A673 (cell line): Measurements from ENCODE around the gene TTC27. TPM values are rescaled to one million over a fixed set of nuclear protein-coding genes. Genes with fewer than 3 reads are reported as not detected.
"Not testable (repeated sequence)": the region's sequence is repeated elsewhere in the genome, so short reads cannot be mapped to it uniquely, and the experiment has no call there.

Experiments used
- BruUV-seq: library from RNA; stranded (reverse); fragments of 400-500 nt; replicated peaks from 2 replicates; lab custom pipeline; 2021; lab: Mats Ljungman, UMichigan
- CTCF ChIA-PET: fragments of 300-600 bp; sonication (Branson Sonifier 250); formaldehyde crosslinking; loops from one replicate; lab custom pipeline; 2022; ENCODE audit warnings: antibody characterized with exemption; lab: Charles Lee
- POLR2A ChIA-PET: fragments of 300-600 bp; sonication (Branson Sonifier 250); formaldehyde crosslinking; loops from one replicate; lab custom pipeline; 2022; ENCODE audit warnings: antibody characterized with exemption; ENCODE audit not compliant: low non-redundant PET; lab: Charles Lee
- DNase-seq: peaks from one replicate; pipeline ENCODE4 v3.0.0-alpha.2; 2015; ENCODE audit warnings: low spot score
- H3K27ac ChIP-seq: fragments of 200-600 bp; sonication (generic); 2 replicates; pipeline ENCODE4 v1.5.1; 2016; ENCODE audit warnings: mixed run types, low read depth, mild to moderate bottlenecking, mixed read lengths, antibody characterized with exemption, low read length; ENCODE audit not compliant: poor library complexity, severe bottlenecking
- H3K27me3 ChIP-seq: fragments of 200-600 bp; sonication (generic); replicated peaks from 2 replicates; pipeline ENCODE4 v1.6.1; 2017; ENCODE audit warnings: mixed run types, low read depth, mild to moderate bottlenecking, mixed read lengths, antibody characterized with exemption, low read length; ENCODE audit not compliant: insufficient read depth, poor library complexity
- H3K36me3 ChIP-seq: fragments of 200-600 bp; sonication (generic); 2 replicates; pipeline ENCODE4 v1.6.1; 2016; ENCODE audit warnings: mixed run types, mild to moderate bottlenecking, mixed read lengths, antibody characterized with exemption, low read length; ENCODE audit not compliant: insufficient read depth, poor library complexity, severe bottlenecking
- H3K4me1 ChIP-seq: fragments of 200-600 bp; sonication (generic); 2 replicates; pipeline ENCODE4 v1.6.1; 2017; ENCODE audit warnings: mixed run types, mild to moderate bottlenecking, mixed read lengths, antibody characterized with exemption, low read length; ENCODE audit not compliant: insufficient read depth, poor library complexity, severe bottlenecking
- H3K4me3 ChIP-seq: fragments of 200-600 bp; sonication (generic); 2 replicates; pipeline ENCODE4 v1.5.1; 2016; ENCODE audit warnings: low read depth, mixed run types, mild to moderate bottlenecking, mixed read lengths, low read length; ENCODE audit not compliant: poor library complexity, severe bottlenecking
- H3K9me3 ChIP-seq: fragments of 200-600 bp; sonication (generic); 2 replicates; pipeline ENCODE4 v1.6.1; 2016; ENCODE audit warnings: mixed run types, low read depth, mild to moderate bottlenecking, mixed read lengths, antibody characterized with exemption, low read length; ENCODE audit not compliant: poor library complexity, severe bottlenecking
- CTCF ChIP-seq: fragments of 300-800, 200-600 bp; sonication (generic); conservative IDR thresholded peaks from 2 replicates; pipeline ENCODE4 v1.5.1; 2017; ENCODE audit warnings: low read depth, mild to moderate bottlenecking, antibody characterized with exemption, low read length, moderate library complexity, mixed read lengths
- EZH2 ChIP-seq: fragments of 200-600 bp; sonication (generic); IDR thresholded peaks from 2 replicates; pipeline ENCODE4 v1.6.1; 2017; ENCODE audit warnings: borderline replicate concordance, low read depth, mild to moderate bottlenecking, mixed read lengths, antibody characterized with exemption, low read length; ENCODE audit not compliant: poor library complexity, severe bottlenecking
- intact Hi-C: fragments of 100-400 bp; cut with micrococcal nuclease; formaldehyde crosslinking; loops from one replicate; pipeline ENCODE4 v1.10.0; 2022; ENCODE audit not compliant: unreplicated experiment
- total RNA-seq: library from RNA; stranded (reverse); gene quantifications from 2 replicates; pipeline ENCODE4 v1.2.3, GENCODE V29; 2021

TTC27 gene
- total RNA-seq, 1 experiment from 2014 or later: 29.8 TPM

GRCh38 chr2:32632089-32632488, 4.2 kb downstream of the TTC27 start:
- intact Hi-C loops: no loop called here
- DNase-seq: peak; percentile 58
- CTCF ChIA-PET: interaction anchor here (0.7 kb wide), 1 partner anchor 740 kb away, joined by 3 read pairs; no protein-coding TSS in a partner anchor
- H3K36me3 ChIP-seq: no peaks in the 10 kb centered on the region
- H3K27ac ChIP-seq: no peak overlapping the region
- TF ChIP-seq CTCF (no peak), EZH2 (no peak)
- no peaks in the 10 kb centered on the region for H3K9me3 ChIP-seq
- H3K27me3 ChIP-seq: no peaks in the 10 kb centered on the region
- no peak overlapping the region for H3K4me3 ChIP-seq
- BruUV-seq: no TSS peak
- no peaks in the 10 kb centered on the region for H3K4me1 ChIP-seq
- POLR2A ChIA-PET: no interaction called here

GRCh38 chr2:32633040-32633439, 5.2 kb downstream of the TTC27 start:
- Histone ChIP-seq H3K27me3 (no peaks in the 10 kb centered on the region), H3K9me3 (no peaks in the 10 kb centered on the region), H3K27ac (no peak overlapping the region), H3K4me1 (no peaks in the 10 kb centered on the region), H3K4me3 (no peak overlapping the region), H3K36me3 (no peaks in the 10 kb centered on the region)
- intact Hi-C loops: no loop called here
- ChIA-PET POLR2A (no interaction called here), CTCF (no interaction called here)
- DNase-seq: no peak
- BruUV-seq: no TSS peak
- no peak for TF ChIP-seq CTCF
- no peak for TF ChIP-seq EZH2

DNA sequence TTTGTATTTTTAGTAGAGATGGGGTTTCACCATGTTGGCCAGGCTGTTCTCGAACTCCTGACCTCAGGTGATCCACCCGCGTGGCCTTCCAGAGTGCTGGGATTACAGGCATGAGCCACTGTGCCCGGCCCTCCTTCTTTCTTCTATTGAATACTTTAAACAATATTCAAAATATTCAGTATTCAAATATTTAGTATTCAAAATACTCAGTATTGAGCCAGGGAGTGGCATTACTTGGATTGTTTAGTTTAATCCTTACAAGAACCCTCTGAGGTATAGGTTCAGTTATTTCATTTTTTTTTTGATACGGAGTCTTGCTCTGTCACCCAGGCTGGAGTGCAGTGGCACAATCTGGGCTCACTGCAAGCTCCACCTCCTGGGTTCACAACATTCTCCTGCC, 10.7 kb downstream of the TTC27 start:
- H3K4me1 ChIP-seq, intact Hi-C loops, H3K4me3 ChIP-seq, POLR2A ChIA-PET, H3K9me3 ChIP-seq, BruUV-seq, CTCF ChIA-PET, H3K27me3 ChIP-seq, DNase-seq, H3K36me3 ChIP-seq, H3K27ac ChIP-seq: not testable (repeated sequence)

DNA sequence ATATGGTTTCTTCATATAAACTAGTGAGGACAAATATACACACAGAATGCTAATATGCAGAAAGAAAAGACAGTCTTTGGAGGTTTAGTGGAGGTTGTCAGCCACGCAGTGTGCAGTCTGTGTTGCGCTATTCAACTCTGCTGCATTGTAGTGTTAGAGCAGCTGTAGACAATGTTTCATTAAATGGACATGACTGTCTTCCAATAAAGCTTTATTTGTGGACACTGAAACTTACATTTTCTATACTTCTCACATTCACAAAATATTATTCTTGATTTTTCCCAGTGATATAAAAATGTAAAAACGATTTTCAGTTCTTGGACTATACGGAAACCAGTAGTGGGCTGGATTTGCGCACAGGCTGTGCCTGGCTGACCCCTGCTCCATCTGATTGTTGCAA, 13.3 kb downstream of the TTC27 start:
- TSS peak; percentile 34 for BruUV-seq

More for the DNA sequence above, 13.3 kb downstream of the TTC27 start:
- Histone ChIP-seq H3K9me3 (no peaks in the 10 kb centered on the region), H3K4me1 (no peaks in the 10 kb centered on the region), H3K36me3 (peaks cover 8% of the 10 kb centered on the region), H3K4me3 (no peak overlapping the region), H3K27me3 (no peaks in the 10 kb centered on the region), H3K27ac (no peak overlapping the region)
- CTCF ChIA-PET: no interaction called here
- no peak for TF ChIP-seq CTCF
- TF ChIP-seq EZH2: no peak
- intact Hi-C loops: no loop called here
- no peak for DNase-seq
- POLR2A ChIA-PET: no interaction called here
